GM06990 (cell line): ENCODE measurements around the gene TBC1D10A.

ENCODE experiments used
- DNase-seq: peaks from one replicate; pipeline ENCODE4 v3.0.0-alpha.2; 2011; ENCODE audit not compliant: insufficient read length; ENCODE audit errors: extremely low read depth
- H3K27me3 ChIP-seq: replicated peaks from 2 replicates; pipeline ENCODE4 v1.6.0; 2011; ENCODE audit warnings: low read length; ENCODE audit not compliant: control insufficient read depth, insufficient read depth
- H3K36me3 ChIP-seq: 2 replicates; pipeline ENCODE4 v1.5.1; 2011; ENCODE audit warnings: low read length; ENCODE audit not compliant: control insufficient read depth, insufficient read depth
- H3K4me3 ChIP-seq: replicated peaks from 2 replicates; pipeline ENCODE4 v1.5.1; 2011; ENCODE audit warnings: low read depth, mild to moderate bottlenecking, control low read depth, low read length
- TF ChIP-seq, protein P1 (sequence below): IDR thresholded peaks from 2 replicates; pipeline ENCODE4 v1.5.1; 2011; ENCODE audit warnings: low read length, control low read depth, mild to moderate bottlenecking, inconsistent platforms; ENCODE audit not compliant: insufficient read depth, poor library complexity, severe bottlenecking

Gene TBC1D10A

GRCh38 chr22:30327864-30328345 is 1.2 kb upstream of the TBC1D10A start:
- DNase-seq = no peak
- no peak overlapping the region; the same call in 1 of the 2 replicates for H3K4me3 ChIP-seq

DNA sequence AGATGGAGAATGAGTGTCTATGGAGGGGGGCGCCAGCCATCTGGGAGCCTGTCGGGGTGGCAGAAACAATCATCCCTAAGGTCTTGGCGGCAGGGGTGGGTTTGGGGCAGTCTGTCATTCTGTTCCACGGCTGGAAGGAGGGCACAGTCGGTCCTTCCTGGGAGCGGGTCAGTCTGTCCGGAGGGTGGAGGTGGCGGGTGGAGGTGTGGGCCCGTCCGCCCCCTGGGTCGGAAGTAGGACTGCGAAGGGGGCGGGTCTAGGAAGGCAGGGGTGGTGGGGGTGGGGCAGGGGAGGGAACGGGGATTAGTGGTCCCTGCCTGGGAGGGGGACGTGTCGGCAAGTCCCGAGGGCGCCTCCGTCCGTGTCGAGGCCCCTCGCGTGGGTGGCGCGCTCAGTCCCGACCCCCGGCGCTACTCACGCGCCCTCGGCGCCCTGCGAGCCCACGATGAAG is 461 bp downstream of the TBC1D10A start:
- peak overlapping the region; percentile 78 for H3K4me3 ChIP-seq
- H3K36me3 ChIP-seq = peaks cover 7% of the 10 kb centered on the region
- TF ChIP-seq, protein P1, sequence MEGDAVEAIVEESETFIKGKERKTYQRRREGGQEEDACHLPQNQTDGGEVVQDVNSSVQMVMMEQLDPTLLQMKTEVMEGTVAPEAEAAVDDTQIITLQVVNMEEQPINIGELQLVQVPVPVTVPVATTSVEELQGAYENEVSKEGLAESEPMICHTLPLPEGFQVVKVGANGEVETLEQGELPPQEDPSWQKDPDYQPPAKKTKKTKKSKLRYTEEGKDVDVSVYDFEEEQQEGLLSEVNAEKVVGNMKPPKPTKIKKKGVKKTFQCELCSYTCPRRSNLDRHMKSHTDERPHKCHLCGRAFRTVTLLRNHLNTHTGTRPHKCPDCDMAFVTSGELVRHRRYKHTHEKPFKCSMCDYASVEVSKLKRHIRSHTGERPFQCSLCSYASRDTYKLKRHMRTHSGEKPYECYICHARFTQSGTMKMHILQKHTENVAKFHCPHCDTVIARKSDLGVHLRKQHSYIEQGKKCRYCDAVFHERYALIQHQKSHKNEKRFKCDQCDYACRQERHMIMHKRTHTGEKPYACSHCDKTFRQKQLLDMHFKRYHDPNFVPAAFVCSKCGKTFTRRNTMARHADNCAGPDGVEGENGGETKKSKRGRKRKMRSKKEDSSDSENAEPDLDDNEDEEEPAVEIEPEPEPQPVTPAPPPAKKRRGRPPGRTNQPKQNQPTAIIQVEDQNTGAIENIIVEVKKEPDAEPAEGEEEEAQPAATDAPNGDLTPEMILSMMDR = no peak
- no peaks in the 10 kb centered on the region for H3K27me3 ChIP-seq
- no peak for DNase-seq

More at GRCh38 chr22:30327864-30328345, 1.2 kb upstream of the TBC1D10A start:
- TF ChIP-seq, protein P1 = peak; percentile 6
- Histone ChIP-seq H3K27me3 (no peaks in the 10 kb centered on the region), H3K36me3 (peaks cover 13% of the 10 kb centered on the region)

DNA sequence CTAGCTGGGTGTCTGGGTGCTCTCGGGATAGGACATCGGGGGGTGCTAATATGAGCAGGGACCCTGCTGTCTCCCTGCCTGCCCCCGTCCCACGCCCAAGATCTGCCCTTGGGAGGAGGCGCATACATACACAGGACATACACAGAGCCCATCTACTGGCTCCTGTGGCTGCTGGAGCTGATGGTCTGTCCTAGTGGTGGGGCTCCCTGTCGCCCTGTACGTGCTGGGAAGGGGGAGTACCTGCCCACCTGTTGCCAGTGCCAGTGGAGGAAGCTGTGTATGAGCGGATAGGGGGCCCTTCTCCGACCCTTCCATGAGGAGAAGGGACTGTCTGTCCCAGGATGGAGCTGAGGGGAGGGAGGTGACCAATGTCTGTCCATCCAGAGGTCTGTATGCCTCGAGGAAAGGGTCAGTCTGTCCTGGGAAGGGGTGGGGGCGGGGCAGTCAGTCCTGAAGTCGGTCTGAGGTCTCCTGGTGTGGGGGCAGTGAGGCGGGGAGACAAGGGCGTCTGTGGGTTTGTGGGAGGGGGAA is 952 bp downstream of the TBC1D10A start:
- Histone ChIP-seq H3K4me3 (peak overlapping the region; percentile 78), H3K36me3 (peaks cover 7% of the 10 kb centered on the region), H3K27me3 (no peaks in the 10 kb centered on the region)
- DNase-seq = no peak
- TF ChIP-seq, protein P1 = no peak

- DNase-seq = no peak
- no peaks in the 10 kb centered on the region for H3K27me3 ChIP-seq
- peaks cover 5% of the 10 kb centered on the region for H3K36me3 ChIP-seq
- H3K4me3 ChIP-seq = peak overlapping the region; percentile 78
- TF ChIP-seq, protein P1 = no peak
Observed at GRCh38 chr22:30325065-30325720, 1.5 kb downstream of the TBC1D10A start.

DNA sequence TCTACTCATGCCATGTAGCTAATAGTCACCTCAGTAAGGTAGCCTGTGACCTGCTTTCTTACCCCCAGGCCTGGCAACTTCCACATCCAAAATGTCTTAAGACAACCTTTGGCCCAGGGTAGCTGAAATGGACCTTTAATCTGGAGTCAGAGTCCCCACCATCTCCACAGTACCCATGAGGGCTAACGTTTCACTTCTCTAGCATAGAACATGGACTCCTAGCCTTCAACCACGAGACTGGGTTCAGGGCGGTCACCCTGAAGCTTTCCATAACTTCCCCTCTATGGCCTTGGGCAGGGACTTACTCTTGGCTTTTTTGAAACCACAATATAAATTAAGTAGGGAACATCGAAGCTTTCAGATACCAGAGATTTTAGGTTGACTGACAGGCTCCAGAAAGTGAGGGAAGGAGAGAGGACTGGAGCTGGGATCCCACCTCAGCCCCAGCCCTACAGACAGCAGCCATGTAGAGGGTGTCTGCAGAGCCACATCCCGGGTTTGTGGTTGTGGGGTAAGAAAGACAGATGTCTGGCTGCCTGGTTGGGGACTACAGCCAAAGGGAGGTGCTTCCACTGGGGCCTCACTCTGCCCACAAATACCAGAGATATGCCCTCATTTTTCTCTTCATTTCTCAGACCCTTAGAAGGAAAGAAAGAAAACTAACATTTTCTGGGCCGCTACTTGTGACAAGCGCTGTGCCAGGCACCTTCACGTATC is 2.6 kb downstream of the TBC1D10A start:
- TF ChIP-seq, protein P1 = no peak
- Histone ChIP-seq H3K36me3 (peaks cover 10% of the 10 kb centered on the region), H3K4me3 (peak overlapping the region; percentile 78; the same call in 1 of the 2 replicates), H3K27me3 (no peaks in the 10 kb centered on the region)
- no peak for DNase-seq
